GM12878 (cell line): ENCODE results near the gene KRTAP2-1. TPM values are rescaled to one million over a fixed set of nuclear protein-coding genes. Genes with fewer than 3 reads are reported as not detected.

ENCODE experiments used
- ATAC-seq: fragments of 200-7000 bp; cut with Tn5 transposase; 3 replicates; pipeline ENCODE4 v1.9.1; 2020; ENCODE audit warnings: mild to moderate bottlenecking, moderate library complexity
- BruUV-seq: library from RNA; stranded (reverse); fragments of 400-500 nt; replicated peaks from 2 replicates; lab custom pipeline; 2021; lab: Mats Ljungman, UMichigan
- CTCF ChIA-PET: fragments of 300-600 bp; sonication (Branson Sonifier 250); formaldehyde crosslinking; extraction: SDS; loops from one replicate; lab custom pipeline; 2021; ENCODE audit warnings: inconsistent platforms; lab: Yijun Ruan, JAX
- POLR2A ChIA-PET: fragments of 350-600 bp; formaldehyde crosslinking; extraction: SDS; loops from one replicate; lab custom pipeline; 2021; ENCODE audit warnings: inconsistent platforms; lab: Charles Lee
- RAD21 ChIA-PET: fragments of 300-600 bp; sonication (Branson Sonifier 250); formaldehyde crosslinking; loops from one replicate; lab custom pipeline; 2023; ENCODE audit warnings: antibody characterized with exemption; ENCODE audit not compliant: unreplicated experiment; lab: Charles Lee
- SMC1A ChIA-PET: fragments of 300-600 bp; sonication (Branson Sonifier 250); formaldehyde crosslinking; loops from one replicate; lab custom pipeline; 2023; ENCODE audit not compliant: unreplicated experiment, uncharacterized antibody; lab: Charles Lee
- DNase-seq: peaks from one replicate; pipeline ENCODE4 v3.0.0-alpha.2; 2011; ENCODE audit warnings: low read depth, low spot score
- FAIRE-seq: peaks from 3 replicates; lab custom pipeline; 2011; peaks lifted over from hg19 to GRCh38; lab: Jason Lieb, UNC
- H2AFZ ChIP-seq: 2 replicates; pipeline ENCODE4 v1.6.0; 2011; ENCODE audit warnings: low read depth, low read length, control low read depth; ENCODE audit not compliant: control insufficient read depth
- H3K27ac ChIP-seq: 2 replicates; pipeline ENCODE4 v1.5.1; 2011; ENCODE audit warnings: control low read depth; ENCODE audit not compliant: control insufficient read depth, insufficient read depth
- H3K27me3 ChIP-seq, 2 experiments: replicated peaks in 1 of 2; 2 replicates each; pipeline versions ENCODE4 v1.6.0 to v1.6.1; 2011; ENCODE audit warnings: low read length in 1 of 2; ENCODE audit not compliant: control insufficient read depth in 2 of 2, insufficient read depth in 2 of 2
- H3K36me3 ChIP-seq, 2 experiments: 2 replicates each; pipeline ENCODE4 v1.5.1; 2011; ENCODE audit warnings: low read length in 1 of 2; ENCODE audit not compliant: control insufficient read depth in 2 of 2, insufficient read depth in 2 of 2
- H3K4me1 ChIP-seq: 2 replicates; pipeline ENCODE4 v1.6.1; 2011; ENCODE audit warnings: mild to moderate bottlenecking, low read length, moderate library complexity, mixed read lengths; ENCODE audit not compliant: control insufficient read depth, insufficient read depth
- H3K4me2 ChIP-seq: 2 replicates; pipeline ENCODE4 v1.6.0; 2011; ENCODE audit warnings: control low read depth; ENCODE audit not compliant: control insufficient read depth, insufficient read depth
- H3K4me3 ChIP-seq: fragments of 200-600 bp; sonication (generic); 2 replicates; pipeline ENCODE4 v1.5.1; 2016
- H3K79me2 ChIP-seq: 2 replicates; pipeline ENCODE4 v1.6.0; 2011; ENCODE audit warnings: low read length; ENCODE audit not compliant: control insufficient read depth, insufficient read depth
- H3K9ac ChIP-seq: 2 replicates; pipeline ENCODE4 v1.8.0; 2011; ENCODE audit warnings: low read length, control low read depth, mixed read lengths; ENCODE audit not compliant: control insufficient read depth, insufficient read depth
- H3K9me3 ChIP-seq: replicated peaks from 3 replicates; pipeline ENCODE4 v1.5.1; 2011; ENCODE audit warnings: mild to moderate bottlenecking, low read length; ENCODE audit not compliant: control insufficient read depth, insufficient read depth
- H4K20me1 ChIP-seq: 2 replicates; pipeline ENCODE4 v1.6.0; 2011; ENCODE audit not compliant: control insufficient read depth, insufficient read depth
- CBX5 ChIP-seq: sonication (generic); IDR thresholded peaks from 2 replicates; pipeline ENCODE4 v1.6.1; 2016; ENCODE audit warnings: low read depth, moderate library complexity, mild to moderate bottlenecking, inconsistent platforms
- EZH2 ChIP-seq: IDR thresholded peaks from 2 replicates; pipeline ENCODE4 v1.6.1; 2012; ENCODE audit warnings: low read depth, mild to moderate bottlenecking, control low read depth, inconsistent platforms, low read length, borderline replicate concordance; ENCODE audit not compliant: control insufficient read depth
- HDAC6 ChIP-seq: fragments of 200-600 bp; sonication (generic); IDR thresholded peaks from one replicate; pipeline ENCODE4 v1.8.0; 2017; ENCODE audit warnings: antibody characterized with exemption; ENCODE audit not compliant: unreplicated experiment
- MEF2A ChIP-seq: IDR thresholded peaks from 2 replicates; pipeline ENCODE4 v1.6.1; 2011; ENCODE audit warnings: low read depth, mild to moderate bottlenecking, low read length, moderate library complexity; ENCODE audit not compliant: insufficient read depth
- MTA3 ChIP-seq: IDR thresholded peaks from 2 replicates; pipeline ENCODE4 v1.6.1; 2012; ENCODE audit warnings: low read length, inconsistent platforms, borderline replicate concordance
- NRF1 ChIP-seq: conservative IDR thresholded peaks from 2 replicates; pipeline ENCODE4 v1.6.1; 2011; ENCODE audit warnings: mild to moderate bottlenecking, low read depth, low read length, improper control_type of control experiment
- PAX5 ChIP-seq: IDR thresholded peaks from 2 replicates; pipeline ENCODE4 v1.6.1; 2011; ENCODE audit warnings: low read depth, low read length, borderline replicate concordance
- SPI1 ChIP-seq: IDR thresholded peaks from 2 replicates; pipeline ENCODE4 v1.6.1; 2011; ENCODE audit warnings: low read depth, mild to moderate bottlenecking, low read length, moderate library complexity, borderline replicate concordance; ENCODE audit not compliant: insufficient read depth
- SREBF1 ChIP-seq: IDR thresholded peaks from 2 replicates; pipeline ENCODE4 v1.6.1; 2012; ENCODE audit warnings: mild to moderate bottlenecking, low read length
- SRF ChIP-seq, 2 experiments: IDR thresholded peaks; 2 replicates each; pipeline ENCODE4 v1.6.1; 2011; ENCODE audit warnings: low read depth in 2 of 2, low read length in 2 of 2, mild to moderate bottlenecking in 1 of 2, moderate library complexity in 1 of 2
- ZNF207 ChIP-seq: fragments of 450-650 bp; IDR thresholded peaks from 2 replicates; pipeline ENCODE4 v1.6.1; 2014; ENCODE audit warnings: antibody characterized with exemption, mild to moderate bottlenecking, borderline replicate concordance
- WGBS: methylation state at CpG from one replicate; pipeline ENCODE4 v1.1.6; 2016; ENCODE audit warnings: low lambda C conversion rate; ENCODE audit not compliant: insufficient replicate concordance, insufficient coverage; ENCODE audit errors: missing lambda C conversion rate; 5-methylcytosine and 5-hydroxymethylcytosine counted together
- in situ Hi-C: fragments of 300-500 bp; cut with MboI; formaldehyde crosslinking; loops from 9 replicates; pipeline ENCODE4 v1.14.3; 2018; ENCODE audit warnings: mixed read lengths
- intact Hi-C: fragments of 100-400 bp; cut with micrococcal nuclease; formaldehyde crosslinking; loops from one replicate; pipeline ENCODE4 v1.14.2; 2022; ENCODE audit not compliant: unreplicated experiment
- polyA plus RNA-seq, 11 experiments: library from polyadenylated mRNA; depleted of rRNA in 4 of 11; unstranded in 6 of 11; stranded (reverse) in 5 of 11; fragments of >200 nt; fragmentation: Nextera tagmentation in 4 of 11; fragmentation: Illumina TruSeq in 1 of 11; extraction: Ambion mirVana in 4 of 11; extraction: Trizol in 1 of 11; gene quantifications; 1 replicate in 1 of 11; 2 replicates in 10 of 11; pipeline versions ENCODE4 v1.2.1 to v1.2.3, GENCODE V29; 2011 to 2016; ENCODE audit warnings: inconsistent platforms in 2 of 11, missing spikeins in 2 of 11, low read depth in 1 of 11
- total RNA-seq, 4 experiments: library from RNA; depleted of rRNA in 3 of 4; stranded (reverse); fragments of >200 nt in 3 of 4; fragmentation: Illumina TruSeq in 1 of 4; extraction: Trizol in 1 of 4; gene quantifications; 2 replicates each; pipeline versions ENCODE4 v1.2.1 to v1.2.3, GENCODE V29; 2013 to 2021
- TF ChIP-seq, protein P1 (sequence below): IDR thresholded peaks from 2 replicates; pipeline ENCODE4 v1.6.1; 2011; ENCODE audit warnings: low read depth, mild to moderate bottlenecking, low read length, moderate library complexity, borderline replicate concordance; ENCODE audit errors: extremely low read depth
- TF ChIP-seq, protein P2 (sequence below): IDR thresholded peaks from 2 replicates; pipeline ENCODE4 v1.6.1; 2012; ENCODE audit warnings: improper control_type of control experiment, low read depth, low read length; ENCODE audit not compliant: insufficient replicate concordance
- TF ChIP-seq, protein P3 (sequence below): IDR thresholded peaks from 2 replicates; pipeline ENCODE4 v1.6.1; 2011; ENCODE audit warnings: mild to moderate bottlenecking, low read depth, low read length, moderate library complexity; ENCODE audit not compliant: insufficient replicate concordance
- TF ChIP-seq, protein P4 (sequence below): fragments of 450-650 bp; IDR thresholded peaks from 2 replicates; pipeline ENCODE4 v1.6.1; 2018; ENCODE audit warnings: mild to moderate bottlenecking, low read depth, moderate library complexity; ENCODE audit not compliant: partially characterized antibody

The KRTAP2-1 gene
- total and polyA plus RNA-seq, 10 of the 15 experiments (the other 5 are each of a cell fraction or from before 2014, with no cell fraction given), result not detected

DNA sequence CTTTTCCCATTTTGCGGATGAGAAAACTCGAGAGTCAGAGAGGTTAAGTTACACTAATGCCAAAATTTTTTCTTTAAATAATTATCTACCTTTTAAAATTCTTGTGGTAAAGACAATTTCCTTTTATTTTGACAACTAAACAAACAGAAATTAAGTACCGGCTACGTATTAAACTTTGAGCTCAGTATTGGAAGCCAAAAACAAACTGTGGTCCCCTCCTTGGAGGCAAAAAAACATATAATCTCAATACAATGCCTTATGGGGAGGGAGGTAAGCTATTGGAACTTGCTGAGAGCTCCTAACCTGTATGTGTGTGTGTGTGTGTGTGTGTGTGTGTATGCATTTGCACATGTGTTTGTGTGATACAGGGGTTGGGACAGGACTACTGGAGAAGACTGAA lies 16.3 kb upstream of the KRTAP2-1 start:
- DNase-seq (no peak), ATAC-seq (no peak), FAIRE-seq (no peak)
- Histone ChIP-seq H3K79me2 (no peaks in the 10 kb centered on the region), H3K27ac (no peak overlapping the region), H3K36me3 (no peaks in the 10 kb centered on the region), H3K4me3 (no peak overlapping the region), H3K4me2 (no peak overlapping the region), H3K27me3 (no peaks in the 10 kb centered on the region; a peak in 1 of 4 replicates), H4K20me1 (no peaks in the 10 kb centered on the region), H3K4me1 (no peaks in the 10 kb centered on the region), H2AFZ (no peak overlapping the region), H3K9ac (no peak overlapping the region), H3K9me3 (no peaks in the 10 kb centered on the region)
- RAD21 ChIA-PET, result no interaction called here
- intact Hi-C loops (no loop called here), in situ Hi-C loops (no loop called here)
- BruUV-seq, result no TSS peak
- SMC1A ChIA-PET, result no interaction called here
- POLR2A ChIA-PET, result no interaction called here
- CTCF ChIA-PET, result no interaction called here
- 20% methylated on average over 4 of the region's 4 CpGs for WGBS
- TF ChIP-seq, protein P1, sequence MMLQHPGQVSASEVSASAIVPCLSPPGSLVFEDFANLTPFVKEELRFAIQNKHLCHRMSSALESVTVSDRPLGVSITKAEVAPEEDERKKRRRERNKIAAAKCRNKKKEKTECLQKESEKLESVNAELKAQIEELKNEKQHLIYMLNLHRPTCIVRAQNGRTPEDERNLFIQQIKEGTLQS, result no peak
- TF ChIP-seq EZH2, result no peak
- TF ChIP-seq HDAC6, result no peak
- no peak for TF ChIP-seq CBX5
- TF ChIP-seq NRF1, result no peak
- no peak for TF ChIP-seq PAX5
- TF ChIP-seq, protein P2, sequence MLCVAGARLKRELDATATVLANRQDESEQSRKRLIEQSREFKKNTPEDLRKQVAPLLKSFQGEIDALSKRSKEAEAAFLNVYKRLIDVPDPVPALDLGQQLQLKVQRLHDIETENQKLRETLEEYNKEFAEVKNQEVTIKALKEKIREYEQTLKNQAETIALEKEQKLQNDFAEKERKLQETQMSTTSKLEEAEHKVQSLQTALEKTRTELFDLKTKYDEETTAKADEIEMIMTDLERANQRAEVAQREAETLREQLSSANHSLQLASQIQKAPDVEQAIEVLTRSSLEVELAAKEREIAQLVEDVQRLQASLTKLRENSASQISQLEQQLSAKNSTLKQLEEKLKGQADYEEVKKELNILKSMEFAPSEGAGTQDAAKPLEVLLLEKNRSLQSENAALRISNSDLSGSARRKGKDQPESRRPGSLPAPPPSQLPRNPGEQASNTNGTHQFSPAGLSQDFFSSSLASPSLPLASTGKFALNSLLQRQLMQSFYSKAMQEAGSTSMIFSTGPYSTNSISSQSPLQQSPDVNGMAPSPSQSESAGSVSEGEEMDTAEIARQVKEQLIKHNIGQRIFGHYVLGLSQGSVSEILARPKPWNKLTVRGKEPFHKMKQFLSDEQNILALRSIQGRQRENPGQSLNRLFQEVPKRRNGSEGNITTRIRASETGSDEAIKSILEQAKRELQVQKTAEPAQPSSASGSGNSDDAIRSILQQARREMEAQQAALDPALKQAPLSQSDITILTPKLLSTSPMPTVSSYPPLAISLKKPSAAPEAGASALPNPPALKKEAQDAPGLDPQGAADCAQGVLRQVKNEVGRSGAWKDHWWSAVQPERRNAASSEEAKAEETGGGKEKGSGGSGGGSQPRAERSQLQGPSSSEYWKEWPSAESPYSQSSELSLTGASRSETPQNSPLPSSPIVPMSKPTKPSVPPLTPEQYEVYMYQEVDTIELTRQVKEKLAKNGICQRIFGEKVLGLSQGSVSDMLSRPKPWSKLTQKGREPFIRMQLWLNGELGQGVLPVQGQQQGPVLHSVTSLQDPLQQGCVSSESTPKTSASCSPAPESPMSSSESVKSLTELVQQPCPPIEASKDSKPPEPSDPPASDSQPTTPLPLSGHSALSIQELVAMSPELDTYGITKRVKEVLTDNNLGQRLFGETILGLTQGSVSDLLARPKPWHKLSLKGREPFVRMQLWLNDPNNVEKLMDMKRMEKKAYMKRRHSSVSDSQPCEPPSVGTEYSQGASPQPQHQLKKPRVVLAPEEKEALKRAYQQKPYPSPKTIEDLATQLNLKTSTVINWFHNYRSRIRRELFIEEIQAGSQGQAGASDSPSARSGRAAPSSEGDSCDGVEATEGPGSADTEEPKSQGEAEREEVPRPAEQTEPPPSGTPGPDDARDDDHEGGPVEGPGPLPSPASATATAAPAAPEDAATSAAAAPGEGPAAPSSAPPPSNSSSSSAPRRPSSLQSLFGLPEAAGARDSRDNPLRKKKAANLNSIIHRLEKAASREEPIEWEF, result no peak
- TF ChIP-seq, protein P3, sequence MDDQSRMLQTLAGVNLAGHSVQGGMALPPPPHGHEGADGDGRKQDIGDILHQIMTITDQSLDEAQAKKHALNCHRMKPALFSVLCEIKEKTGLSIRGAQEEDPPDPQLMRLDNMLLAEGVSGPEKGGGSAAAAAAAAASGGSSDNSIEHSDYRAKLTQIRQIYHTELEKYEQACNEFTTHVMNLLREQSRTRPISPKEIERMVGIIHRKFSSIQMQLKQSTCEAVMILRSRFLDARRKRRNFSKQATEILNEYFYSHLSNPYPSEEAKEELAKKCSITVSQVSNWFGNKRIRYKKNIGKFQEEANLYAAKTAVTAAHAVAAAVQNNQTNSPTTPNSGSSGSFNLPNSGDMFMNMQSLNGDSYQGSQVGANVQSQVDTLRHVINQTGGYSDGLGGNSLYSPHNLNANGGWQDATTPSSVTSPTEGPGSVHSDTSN, result no peak
- TF ChIP-seq ZNF207, result no peak
- no peak for TF ChIP-seq SRF (IDR thresholded peaks at IDR 0.05; ENCODE audit: low read depth in 2 of 2, low read length in 2 of 2)
- TF ChIP-seq, protein P4, sequence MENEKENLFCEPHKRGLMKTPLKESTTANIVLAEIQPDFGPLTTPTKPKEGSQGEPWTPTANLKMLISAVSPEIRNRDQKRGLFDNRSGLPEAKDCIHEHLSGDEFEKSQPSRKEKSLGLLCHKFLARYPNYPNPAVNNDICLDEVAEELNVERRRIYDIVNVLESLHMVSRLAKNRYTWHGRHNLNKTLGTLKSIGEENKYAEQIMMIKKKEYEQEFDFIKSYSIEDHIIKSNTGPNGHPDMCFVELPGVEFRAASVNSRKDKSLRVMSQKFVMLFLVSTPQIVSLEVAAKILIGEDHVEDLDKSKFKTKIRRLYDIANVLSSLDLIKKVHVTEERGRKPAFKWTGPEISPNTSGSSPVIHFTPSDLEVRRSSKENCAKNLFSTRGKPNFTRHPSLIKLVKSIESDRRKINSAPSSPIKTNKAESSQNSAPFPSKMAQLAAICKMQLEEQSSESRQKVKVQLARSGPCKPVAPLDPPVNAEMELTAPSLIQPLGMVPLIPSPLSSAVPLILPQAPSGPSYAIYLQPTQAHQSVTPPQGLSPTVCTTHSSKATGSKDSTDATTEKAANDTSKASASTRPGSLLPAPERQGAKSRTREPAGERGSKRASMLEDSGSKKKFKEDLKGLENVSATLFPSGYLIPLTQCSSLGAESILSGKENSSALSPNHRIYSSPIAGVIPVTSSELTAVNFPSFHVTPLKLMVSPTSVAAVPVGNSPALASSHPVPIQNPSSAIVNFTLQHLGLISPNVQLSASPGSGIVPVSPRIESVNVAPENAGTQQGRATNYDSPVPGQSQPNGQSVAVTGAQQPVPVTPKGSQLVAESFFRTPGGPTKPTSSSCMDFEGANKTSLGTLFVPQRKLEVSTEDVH, result no peak
- TF ChIP-seq SREBF1, result no peak
- no peak for TF ChIP-seq MEF2A
- TF ChIP-seq MTA3, result no peak
- TF ChIP-seq SPI1, result no peak
